PC-9 (cell line): ENCODE measurements around the gene EPB41L2.

Source experiments
- CTCF ChIP-seq: fragments of 200-600 bp; sonication (generic); conservative IDR thresholded peaks from 2 replicates; pipeline ENCODE4 v1.6.1; 2017; ENCODE audit warnings: mixed run types, antibody characterized with exemption, mild to moderate bottlenecking, moderate library complexity
- EZH2 ChIP-seq: fragments of 200-600 bp; sonication (generic); IDR thresholded peaks from 2 replicates; pipeline ENCODE4 v1.8.0; 2017; ENCODE audit warnings: antibody characterized with exemption, low read depth

- TF ChIP-seq CTCF, result no peak
- no peak for TF ChIP-seq EZH2
These were observed 176.1 kb downstream of the EPB41L2 start for GRCh38 chr6:130886966-130887365.
